Measurements from ENCODE around the gene GALNT1. TPM values are rescaled to one million over a fixed set of nuclear protein-coding genes. Genes with fewer than 3 reads are reported as not detected.
A peak's percentile ranks its signal among the peaks of the same experiment; 100 is the strongest.
"Not testable (repeated sequence)": the region's sequence is repeated elsewhere in the genome, so short reads cannot be mapped to it uniquely, and the experiment has no call there.

GALNT1 gene
- 73.8 TPM for polyA plus RNA-seq (ENCODE audit: insufficient read length)
- long read RNA-seq, donor 1, partial matches to known transcripts, result 19 of 29 reads
- long read RNA-seq, donor 1, other reads (novel, unspliced or antisense), result 6 of 29 reads
- long read RNA-seq, donor 2, partial matches to known transcripts, result 0 of 2 reads
- long read RNA-seq, donor 2, other reads (novel, unspliced or antisense), result 0 of 2 reads
- long read RNA-seq, donor 3, partial matches to known transcripts, result 0 of 2 reads
- long read RNA-seq, donor 3, other reads (novel, unspliced or antisense), result 0 of 2 reads
- long read RNA-seq, donor 4, result 0 reads
- long read RNA-seq, donor 5, partial matches to known transcripts, result 43 of 60 reads
- long read RNA-seq, donor 5, other reads (novel, unspliced or antisense), result 13 of 60 reads
- long read RNA-seq, donor 6, partial matches to known transcripts, result 13 of 24 reads
- long read RNA-seq, donor 6, other reads (novel, unspliced or antisense), result 5 of 24 reads
- long read RNA-seq, donor 7, partial matches to known transcripts, result 76 of 87 reads
- long read RNA-seq, donor 7, other reads (novel, unspliced or antisense), result 9 of 87 reads
- long read RNA-seq, donor 8, partial matches to known transcripts, result 0 of 2 reads
- long read RNA-seq, donor 8, other reads (novel, unspliced or antisense), result 0 of 2 reads

GRCh38 chr18:35581546-35581897 is at the start of gene GALNT1:
TSS of gene GALNT1 (plus strand) at chr18:35581740. CDS start at chr18:35654663, 72,923 bp downstream.
- peak; percentile 8 for DNase-seq

GRCh38 chr18:35533916-35534405 is 47.6 kb upstream of the GALNT1 start:
- DNase-seq, result no peak

GRCh38 chr18:35535297-35535696 is 46.2 kb upstream of the GALNT1 start:
- DNase-seq, result no peak

GRCh38 chr18:35542356-35542755 is 39.2 kb upstream of the GALNT1 start:
- no peak for DNase-seq

- DNase-seq, result no peak
Observed at GRCh38 chr18:35547008-35547605, 34.4 kb upstream of the GALNT1 start.

GRCh38 chr18:35549564-35549963 is 32.0 kb upstream of the GALNT1 start:
- DNase-seq, result no peak

GRCh38 chr18:35553300-35553699 is 28.2 kb upstream of the GALNT1 start:
- DNase-seq, result no peak

- not testable (repeated sequence) for DNase-seq
Observed at GRCh38 chr18:35555538-35555937, 26.0 kb upstream of the GALNT1 start.

GRCh38 chr18:35559867-35560266 is 21.7 kb upstream of the GALNT1 start:
- DNase-seq, result no peak

GRCh38 chr18:35564795-35565453 is 16.6 kb upstream of the GALNT1 start:
- DNase-seq, result no peak

- no peak for DNase-seq
Observed at GRCh38 chr18:35566019-35566418, 15.5 kb upstream of the GALNT1 start.

GRCh38 chr18:35570182-35570581 is 11.4 kb upstream of the GALNT1 start:
- no peak for DNase-seq

- no peak for DNase-seq
Observed at GRCh38 chr18:35571138-35571537, 10.4 kb upstream of the GALNT1 start.

- no peak for DNase-seq
Observed at GRCh38 chr18:35572644-35573043, 8.9 kb upstream of the GALNT1 start.

GRCh38 chr18:35573531-35573930 is 8.0 kb upstream of the GALNT1 start:
- DNase-seq, result no peak

- not testable (repeated sequence) for DNase-seq
Observed at GRCh38 chr18:35576240-35576845, 5.2 kb upstream of the GALNT1 start.

GRCh38 chr18:35577045-35577848 is 4.3 kb upstream of the GALNT1 start:
- DNase-seq, result no peak

- no peak for DNase-seq
Observed at GRCh38 chr18:35578481-35578880, 3.1 kb upstream of the GALNT1 start.

- DNase-seq, result no peak
Observed at GRCh38 chr18:35578936-35579335, 2.6 kb upstream of the GALNT1 start.

GRCh38 chr18:35580701-35581539 is 620 bp upstream of the GALNT1 start:
- DNase-seq, result peak; percentile 51
